Esophagus squamous epithelium (tissue), 4 donors: ENCODE measurements around the gene ANP32D.

Source experiments
- POLR2A ChIP-seq, 4 donors: fragments of 450-650 bp; IDR thresholded peaks; one replicate each; pipeline ENCODE4 v1.6.1; 2017; ENCODE audit warnings: antibody characterized with exemption in 4 of 4, mild to moderate bottlenecking in 4 of 4, moderate library complexity in 3 of 4
- TF ChIP-seq, protein P1 (sequence below), 6 experiments: fragments of 450-650 bp in 4 of 6; fragments of 200-600 bp in 2 of 6; sonication (generic) in 2 of 6; IDR thresholded peaks; one replicate each; pipeline ENCODE4 v1.5.1; 2016 to 2019; ENCODE audit warnings: antibody characterized with exemption in 6 of 6, mild to moderate bottlenecking in 4 of 6, moderate library complexity in 4 of 6

- TF ChIP-seq, protein P1, sequence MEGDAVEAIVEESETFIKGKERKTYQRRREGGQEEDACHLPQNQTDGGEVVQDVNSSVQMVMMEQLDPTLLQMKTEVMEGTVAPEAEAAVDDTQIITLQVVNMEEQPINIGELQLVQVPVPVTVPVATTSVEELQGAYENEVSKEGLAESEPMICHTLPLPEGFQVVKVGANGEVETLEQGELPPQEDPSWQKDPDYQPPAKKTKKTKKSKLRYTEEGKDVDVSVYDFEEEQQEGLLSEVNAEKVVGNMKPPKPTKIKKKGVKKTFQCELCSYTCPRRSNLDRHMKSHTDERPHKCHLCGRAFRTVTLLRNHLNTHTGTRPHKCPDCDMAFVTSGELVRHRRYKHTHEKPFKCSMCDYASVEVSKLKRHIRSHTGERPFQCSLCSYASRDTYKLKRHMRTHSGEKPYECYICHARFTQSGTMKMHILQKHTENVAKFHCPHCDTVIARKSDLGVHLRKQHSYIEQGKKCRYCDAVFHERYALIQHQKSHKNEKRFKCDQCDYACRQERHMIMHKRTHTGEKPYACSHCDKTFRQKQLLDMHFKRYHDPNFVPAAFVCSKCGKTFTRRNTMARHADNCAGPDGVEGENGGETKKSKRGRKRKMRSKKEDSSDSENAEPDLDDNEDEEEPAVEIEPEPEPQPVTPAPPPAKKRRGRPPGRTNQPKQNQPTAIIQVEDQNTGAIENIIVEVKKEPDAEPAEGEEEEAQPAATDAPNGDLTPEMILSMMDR (IDR thresholded peaks at IDR 0.05) = no peak
- TF ChIP-seq POLR2A (IDR thresholded peaks at IDR 0.05) = no peak
Observed at GRCh38 chr12:48482930-48483329, 10.6 kb downstream of the ANP32D start.
